GM23338 (cell line): Measurements from ENCODE around the gene GLOD5. TPM values are rescaled to one million over a fixed set of nuclear protein-coding genes. Genes with fewer than 3 reads are reported as not detected.

Source experiments
- ATAC-seq: fragments of 200-7000 bp; cut with Tn5 transposase; 3 replicates; pipeline ENCODE4 v1.9.1; 2020
- DNase-seq: peaks from one replicate; pipeline ENCODE4 v3.0.0-alpha.2; 2015; ENCODE audit warnings: low spot score
- H2AFZ ChIP-seq: fragments of 200-600 bp; sonication (generic); 2 replicates; pipeline ENCODE4 v1.8.0; 2016; ENCODE audit warnings: antibody characterized with exemption, mild to moderate bottlenecking, moderate library complexity
- H3F3A ChIP-seq: fragments of 200-600 bp; sonication (generic); replicated peaks from 2 replicates; pipeline ENCODE4 v1.8.0; 2017; ENCODE audit warnings: antibody characterized with exemption, mixed run types, low read depth
- H3K27ac ChIP-seq: fragments of 200-600 bp; sonication (generic); 2 replicates; pipeline ENCODE4 v1.6.1; 2016; ENCODE audit warnings: low read depth
- H3K27me3 ChIP-seq: fragments of 200-600 bp; sonication (generic); 2 replicates; pipeline ENCODE4 v1.8.0; 2016; ENCODE audit warnings: mild to moderate bottlenecking, mixed run types, moderate library complexity; ENCODE audit not compliant: insufficient read depth
- H3K36me3 ChIP-seq: fragments of 200-600 bp; sonication (generic); 2 replicates; pipeline ENCODE4 v1.8.0; 2016; ENCODE audit warnings: mild to moderate bottlenecking; ENCODE audit not compliant: insufficient read depth
- H3K4me1 ChIP-seq: fragments of 200-600 bp; sonication (generic); 2 replicates; pipeline ENCODE4 v1.8.0; 2016; ENCODE audit warnings: mild to moderate bottlenecking, moderate library complexity; ENCODE audit not compliant: insufficient read depth
- H3K4me2 ChIP-seq: fragments of 200-600 bp; sonication (generic); 2 replicates; pipeline ENCODE4 v1.7.1; 2017; ENCODE audit warnings: mixed run types
- H3K4me3 ChIP-seq: fragments of 200-600 bp; sonication (generic); 2 replicates; pipeline ENCODE4 v1.6.1; 2016; ENCODE audit warnings: mixed run types
- H3K79me2 ChIP-seq: fragments of 200-600 bp; sonication (generic); replicated peaks from 2 replicates; pipeline ENCODE4 v1.8.0; 2017; ENCODE audit warnings: mild to moderate bottlenecking; ENCODE audit not compliant: insufficient read depth
- H3K9me2 ChIP-seq: fragments of 200-600 bp; sonication (generic); 2 replicates; pipeline ENCODE4 v1.8.0; 2017; ENCODE audit not compliant: insufficient read depth
- H4K20me1 ChIP-seq: fragments of 200-600 bp; sonication (generic); replicated peaks from 2 replicates; pipeline ENCODE4 v1.8.0; 2017; ENCODE audit warnings: mild to moderate bottlenecking; ENCODE audit not compliant: insufficient read depth
- H3K27ac Mint-ChIP-seq: 2 replicates; pipeline ENCODE4 v1.8.0; 2020; ENCODE audit warnings: inconsistent platforms, mild to moderate bottlenecking, moderate library complexity, mixed read lengths
- H3K27me3 Mint-ChIP-seq: 3 replicates; pipeline ENCODE4 v1.8.0; 2022; ENCODE audit warnings: low read depth, mild to moderate bottlenecking, moderate library complexity, mixed read lengths, inconsistent platforms; ENCODE audit not compliant: insufficient read depth, poor library complexity
- H3K36me3 Mint-ChIP-seq: 3 replicates; pipeline ENCODE4 v1.8.0; 2021; ENCODE audit warnings: low read depth, mild to moderate bottlenecking, inconsistent platforms, moderate library complexity, mixed read lengths
- H3K4me1 Mint-ChIP-seq: 3 replicates; pipeline ENCODE4 v1.8.0; 2020; ENCODE audit warnings: mild to moderate bottlenecking, inconsistent platforms, mixed read lengths
- H3K4me3 Mint-ChIP-seq: 3 replicates; pipeline ENCODE4 v1.8.0; 2021; ENCODE audit warnings: moderate library complexity, mild to moderate bottlenecking, inconsistent platforms, mixed read lengths
- H3K9me3 Mint-ChIP-seq: 3 replicates; pipeline ENCODE4 v1.8.0; 2020; ENCODE audit warnings: moderate library complexity, mild to moderate bottlenecking, inconsistent platforms, mixed read lengths
- CREB1 ChIP-seq: fragments of 250-450 bp; sonication (Bioruptor Pico); IDR thresholded peaks from 2 replicates; pipeline ENCODE4 v1.5.0; 2020; ENCODE audit warnings: low read depth, mild to moderate bottlenecking, moderate library complexity
- CTCF ChIP-seq, 2 experiments: fragments of 200-600 bp in 1 of 2; sonication (generic) in 1 of 2; conservative IDR thresholded peaks; 2 replicates each; pipeline versions ENCODE4 v1.5.1 to v1.6.1; 2016 to 2017; ENCODE audit warnings: antibody characterized with exemption in 2 of 2, low read depth in 2 of 2, mild to moderate bottlenecking in 2 of 2, moderate library complexity in 1 of 2
- ETS1 ChIP-seq: IDR thresholded peaks from 2 replicates; pipeline ENCODE4 v1.6.1; 2016; ENCODE audit warnings: antibody characterized with exemption
- EZH2 ChIP-seq: fragments of 200-600 bp; sonication (generic); IDR thresholded peaks from one replicate; pipeline ENCODE4 v1.8.0; 2017; ENCODE audit warnings: antibody characterized with exemption, mild to moderate bottlenecking, low read depth; ENCODE audit not compliant: unreplicated experiment
- EZH2phosphoT487 ChIP-seq: fragments of 200-600 bp; sonication (generic); IDR thresholded peaks from one replicate; pipeline ENCODE4 v1.8.1; 2018; ENCODE audit warnings: antibody characterized with exemption; ENCODE audit not compliant: unreplicated experiment
- JUNB ChIP-seq: IDR thresholded peaks from one replicate; pipeline ENCODE4 v1.6.1; 2016; ENCODE audit warnings: antibody characterized with exemption; ENCODE audit not compliant: unreplicated experiment
- NANOG ChIP-seq: IDR thresholded peaks from 2 replicates; pipeline ENCODE4 v1.6.1; 2016; ENCODE audit warnings: antibody characterized with exemption, borderline replicate concordance
- POLR2AphosphoS5 ChIP-seq: IDR thresholded peaks from 2 replicates; pipeline ENCODE4 v1.6.1; 2016; ENCODE audit warnings: antibody characterized with exemption, low read depth
- REST ChIP-seq: IDR thresholded peaks from one replicate; pipeline ENCODE4 v1.6.1; 2018; ENCODE audit warnings: antibody characterized with exemption; ENCODE audit not compliant: unreplicated experiment
- STAT1 ChIP-seq: IDR thresholded peaks from one replicate; pipeline ENCODE4 v1.6.1; 2016; ENCODE audit warnings: antibody characterized with exemption; ENCODE audit not compliant: unreplicated experiment
- ZNF114 ChIP-seq: fragments of 250-450 bp; sonication (Bioruptor Pico); IDR thresholded peaks from 2 replicates; pipeline ENCODE4 v1.5.0; 2020; ENCODE audit warnings: mild to moderate bottlenecking, moderate library complexity
- ZNF331 ChIP-seq: fragments of 250-450 bp; sonication (Bioruptor Pico); IDR thresholded peaks from 2 replicates; pipeline ENCODE4 v1.5.0; 2020; ENCODE audit warnings: low read depth, mild to moderate bottlenecking, moderate library complexity
- ZNF462 ChIP-seq: fragments of 250-450 bp; sonication (Bioruptor Pico); IDR thresholded peaks from 2 replicates; pipeline ENCODE4 v1.5.0; 2020; ENCODE audit warnings: mild to moderate bottlenecking, moderate library complexity
- polyA plus RNA-seq: library from polyadenylated mRNA; unstranded; fragments of >200 nt; fragmentation: Nextera tagmentation; extraction: Ambion mirVana; gene quantifications from 2 replicates; pipeline ENCODE4 v1.2.1, GENCODE V29; 2016
- total RNA-seq: library from RNA; depleted of rRNA; stranded (reverse); fragments of >200 nt; shearing (Covaris generic); gene quantifications from 2 replicates; pipeline ENCODE4 v1.2.3, GENCODE V29; 2014

GLOD5 gene
- total and polyA plus RNA-seq, 2 experiments from 2014 or later, result not detected

GRCh38 chrX:48728653-48729052, 32.9 kb upstream of the GLOD5 start:
- no peak for TF ChIP-seq CTCF (conservative IDR thresholded peaks at IDR 0.05; ENCODE audit: low read depth in 2 of 2)
- no peak for TF ChIP-seq REST
- no peak for TF ChIP-seq STAT1
- no peak for TF ChIP-seq POLR2AphosphoS5
- TF ChIP-seq EZH2phosphoT487, result no peak
- no peak for TF ChIP-seq ZNF114 (CRISPR knock-in tag)
- no peak for TF ChIP-seq ETS1
- no peak for TF ChIP-seq ZNF331 (CRISPR knock-in tag)
- no peak for TF ChIP-seq NANOG
- no peak for TF ChIP-seq ZNF462 (CRISPR knock-in tag)
- TF ChIP-seq JUNB, result no peak
- no peak for TF ChIP-seq EZH2
- no peak for TF ChIP-seq CREB1 (CRISPR knock-in tag)
- Histone ChIP-seq H3K4me1 (no peaks in the 10 kb centered on the region), H3K79me2 (no peaks in the 10 kb centered on the region), H3K4me2 (no peak overlapping the region), H3K9me2 (no peaks in the 10 kb centered on the region), H3K27ac (no peak overlapping the region), H3K36me3 (no peaks in the 10 kb centered on the region), H4K20me1 (no peaks in the 10 kb centered on the region), H2AFZ (no peak overlapping the region), H3F3A (no peaks in the 10 kb centered on the region), H3K4me3 (no peak overlapping the region), H3K27me3 (no peaks in the 10 kb centered on the region)
- Mint-ChIP-seq H3K4me1 (no peaks in the 10 kb centered on the region; the same call in 2 of the 3 replicates), H3K27ac (no peak overlapping the region), H3K9me3 (no peaks in the 10 kb centered on the region), H3K27me3 (no peaks in the 10 kb centered on the region), H3K36me3 (no peaks in the 10 kb centered on the region), H3K4me3 (no peak overlapping the region)
- DNase-seq (no peak), ATAC-seq (no peak)
